ENCODE results near the gene KLRK1.
"Not testable (repeated sequence)": the region's sequence is repeated elsewhere in the genome, so short reads cannot be mapped to it uniquely, and the experiment has no call there.

Gene KLRK1

GRCh38 chr12:10387498-10387897 lies 2.3 kb downstream of the KLRK1 start:
- not testable (repeated sequence) for DNase-seq

- no peak for DNase-seq
These were observed 3.0 kb downstream of the KLRK1 start for GRCh38 chr12:10386857-10387256.

GRCh38 chr12:10385166-10385613 lies 4.7 kb downstream of the KLRK1 start:
- DNase-seq: no peak

- DNase-seq: no peak
These were observed 5.7 kb downstream of the KLRK1 start for GRCh38 chr12:10384191-10384590.

- DNase-seq: no peak
These were observed 7.8 kb downstream of the KLRK1 start for GRCh38 chr12:10381928-10382628.

- DNase-seq: not testable (repeated sequence)
These were observed 11.1 kb downstream of the KLRK1 start for GRCh38 chr12:10378737-10379136.

- no peak for DNase-seq
These were observed 15.2 kb downstream of the KLRK1 start for GRCh38 chr12:10374624-10375018.

- no peak for DNase-seq
These were observed 17.3 kb downstream of the KLRK1 start for GRCh38 chr12:10372559-10372958.

GRCh38 chr12:10371893-10372535 lies 17.8 kb downstream of the KLRK1 start:
- not testable (repeated sequence) for DNase-seq

- DNase-seq: no peak
These were observed 20.1 kb downstream of the KLRK1 start for GRCh38 chr12:10369557-10370415.

- no peak for DNase-seq
These were observed 21.4 kb downstream of the KLRK1 start for GRCh38 chr12:10368206-10369171.

GRCh38 chr12:10367714-10368113 lies 22.1 kb downstream of the KLRK1 start:
- not testable (repeated sequence) for DNase-seq

- DNase-seq: peak; percentile 25
These were observed 23.0 kb downstream of the KLRK1 start for GRCh38 chr12:10366875-10367274.

- no peak for DNase-seq
These were observed 24.0 kb downstream of the KLRK1 start for GRCh38 chr12:10365696-10366405.

GRCh38 chr12:10364815-10365622 lies 24.8 kb downstream of the KLRK1 start:
- DNase-seq: peak; percentile 10

GRCh38 chr12:10363914-10364814 lies 25.7 kb downstream of the KLRK1 start:
- DNase-seq: no peak

- no peak for DNase-seq
These were observed 26.3 kb downstream of the KLRK1 start for GRCh38 chr12:10363658-10363913.

GRCh38 chr12:10362828-10363657 lies 26.8 kb downstream of the KLRK1 start:
- no peak for DNase-seq

GRCh38 chr12:10362325-10362724 lies 27.5 kb downstream of the KLRK1 start:
- DNase-seq: no peak
